HEK293 (cell line): Measurements from ENCODE around the gene SYT13.

Experiments used
- CTCF ChIA-PET: fragments of 350-600 bp; formaldehyde crosslinking; extraction: SDS; loops from one replicate; lab custom pipeline; 2021; ENCODE audit warnings: antibody characterized with exemption; lab: Yijun Ruan, JAX
- POLR2A ChIA-PET: fragments of 300-600 bp; formaldehyde crosslinking; extraction: SDS; loops from one replicate; lab custom pipeline; 2020; ENCODE audit warnings: antibody characterized with exemption, inconsistent platforms; lab: Yijun Ruan, JAX
- H3K27ac ChIP-seq: fragments of 200-500 bp; sonication (Bioruptor generic); 2 replicates; pipeline ENCODE4 v1.5.1; 2014; ENCODE audit warnings: low read depth, low read length, control low read depth, inconsistent platforms; ENCODE audit errors: extremely low read depth
- H3K36me3 ChIP-seq, 2 experiments: fragments of 200-500 bp in 1 of 2; sonication (Bioruptor generic) in 1 of 2; 1 replicate in 1 of 2; 2 replicates in 1 of 2; pipeline ENCODE4 v1.5.1; 2014 to 2017; ENCODE audit warnings: inconsistent platforms in 2 of 2, low read length in 2 of 2; ENCODE audit not compliant: control insufficient read depth in 2 of 2, insufficient read depth in 1 of 2
- H3K4me1 ChIP-seq: fragments of 200-500 bp; sonication (Bioruptor generic); 2 replicates; pipeline ENCODE4 v1.5.1; 2014; ENCODE audit warnings: mild to moderate bottlenecking, low read length, inconsistent platforms; ENCODE audit not compliant: control insufficient read depth, insufficient read depth
- H3K4me3 ChIP-seq: 2 replicates; pipeline ENCODE4 v1.5.1; 2011; ENCODE audit warnings: low read depth, mild to moderate bottlenecking, control low read depth, low read length, moderate library complexity
- H3K9me3 ChIP-seq: fragments of 200-500 bp; sonication (Bioruptor generic); 2 replicates; pipeline ENCODE4 v1.5.1; 2014; ENCODE audit warnings: low read depth, low read length, inconsistent platforms; ENCODE audit not compliant: control insufficient read depth, insufficient read depth
- BCL11B ChIP-seq: fragments of 450-650 bp; formaldehyde crosslinking; IDR thresholded peaks from 2 replicates; pipeline ENCODE4 v1.5.1; 2016; ENCODE audit warnings: low read depth, missing biosample characterization, missing genetic modification characterization
- GFI1B ChIP-seq: fragments of 450-650 bp; formaldehyde crosslinking; IDR thresholded peaks from 2 replicates; pipeline ENCODE4 v1.5.1; 2016; ENCODE audit warnings: missing biosample characterization, missing genetic modification characterization
- GLI2 ChIP-seq: fragments of 450-650 bp; formaldehyde crosslinking; IDR thresholded peaks from 2 replicates; pipeline ENCODE4; 2017; ENCODE audit warnings: missing biosample characterization, missing genetic modification characterization, low read depth, borderline replicate concordance
- HOXA7 ChIP-seq: sonication (generic); formaldehyde crosslinking; IDR thresholded peaks from 2 replicates; pipeline ENCODE4 v1.8.1; 2022; ENCODE audit warnings: missing genetic modification reagents, borderline replicate concordance
- HOXC10 ChIP-seq: sonication (generic); formaldehyde crosslinking; IDR thresholded peaks from 2 replicates; pipeline ENCODE4 v1.8.1; 2023; ENCODE audit warnings: mild to moderate bottlenecking, missing genetic modification reagents
- HOXD13 ChIP-seq: sonication (generic); formaldehyde crosslinking; IDR thresholded peaks from 2 replicates; pipeline ENCODE4 v1.8.0; 2022; ENCODE audit warnings: missing genetic modification reagents, borderline replicate concordance
- INSM2 ChIP-seq: fragments of 450-650 bp; formaldehyde crosslinking; IDR thresholded peaks from 2 replicates; pipeline ENCODE4 v1.5.1; 2016; ENCODE audit warnings: missing biosample characterization, missing genetic modification characterization
- KLF8 ChIP-seq: fragments of 450-650 bp; formaldehyde crosslinking; IDR thresholded peaks from 2 replicates; pipeline ENCODE4 v1.5.1; 2016; ENCODE audit warnings: missing biosample characterization, missing genetic modification characterization
- MYNN ChIP-seq: fragments of 450-650 bp; formaldehyde crosslinking; IDR thresholded peaks from 2 replicates; pipeline ENCODE4 v1.5.1; 2016; ENCODE audit warnings: missing biosample characterization, missing genetic modification characterization, borderline replicate concordance
- MZF1 ChIP-seq: fragments of 450-650 bp; formaldehyde crosslinking; IDR thresholded peaks from 2 replicates; pipeline ENCODE4 v1.5.1; 2017; ENCODE audit warnings: missing biosample characterization, missing genetic modification characterization, borderline replicate concordance
- PRDM1 ChIP-seq: fragments of 450-650 bp; formaldehyde crosslinking; IDR thresholded peaks from 2 replicates; pipeline ENCODE4; 2016; ENCODE audit warnings: missing biosample characterization, missing genetic modification characterization
- RBAK ChIP-seq: fragments of 450-650 bp; formaldehyde crosslinking; IDR thresholded peaks from 2 replicates; pipeline ENCODE4 v1.5.1; 2016; ENCODE audit warnings: missing biosample characterization, missing genetic modification characterization
- SCRT1 ChIP-seq: fragments of 450-650 bp; formaldehyde crosslinking; IDR thresholded peaks from 2 replicates; pipeline ENCODE4 v1.5.1; 2016; ENCODE audit warnings: missing biosample characterization, missing genetic modification characterization, borderline replicate concordance
- SP2 ChIP-seq: fragments of 450-650 bp; formaldehyde crosslinking; IDR thresholded peaks from 2 replicates; pipeline ENCODE4 v1.5.1; 2016; ENCODE audit warnings: missing biosample characterization, missing genetic modification characterization
- ZFP3 ChIP-seq: fragments of 450-650 bp; formaldehyde crosslinking; IDR thresholded peaks from 2 replicates; pipeline ENCODE4 v1.5.1; 2016; ENCODE audit warnings: low read depth, missing biosample characterization, missing genetic modification characterization
- ZFP37 ChIP-seq: fragments of 450-650 bp; formaldehyde crosslinking; IDR thresholded peaks from 2 replicates; pipeline ENCODE4 v1.5.1; 2016; ENCODE audit warnings: missing biosample characterization, missing genetic modification characterization
- ZNF10 ChIP-seq: fragments of 450-650 bp; formaldehyde crosslinking; IDR thresholded peaks from 2 replicates; pipeline ENCODE4 v1.5.1; 2017; ENCODE audit warnings: missing biosample characterization, missing genetic modification characterization
- ZNF121 ChIP-seq: fragments of 450-650 bp; formaldehyde crosslinking; IDR thresholded peaks from 2 replicates; pipeline ENCODE4 v1.5.1; 2016; ENCODE audit warnings: missing biosample characterization, missing genetic modification characterization
- ZNF157 ChIP-seq: fragments of 450-650 bp; formaldehyde crosslinking; IDR thresholded peaks from 2 replicates; pipeline ENCODE4 v1.5.1; 2016; ENCODE audit warnings: missing biosample characterization, missing genetic modification characterization
- ZNF169 ChIP-seq: fragments of 450-650 bp; formaldehyde crosslinking; IDR thresholded peaks from 2 replicates; pipeline ENCODE4 v1.5.1; 2016; ENCODE audit warnings: missing biosample characterization, missing genetic modification characterization
- ZNF19 ChIP-seq: fragments of 450-650 bp; formaldehyde crosslinking; IDR thresholded peaks from 2 replicates; pipeline ENCODE4; 2016; ENCODE audit warnings: missing biosample characterization, missing genetic modification characterization, low read depth
- ZNF211 ChIP-seq: fragments of 450-650 bp; formaldehyde crosslinking; IDR thresholded peaks from 2 replicates; pipeline ENCODE4 v1.5.1; 2016; ENCODE audit warnings: low read depth, missing biosample characterization, missing genetic modification characterization
- ZNF239 ChIP-seq: fragments of 450-650 bp; formaldehyde crosslinking; IDR thresholded peaks from 2 replicates; pipeline ENCODE4 v1.5.1; 2016; ENCODE audit warnings: missing biosample characterization, missing genetic modification characterization
- ZNF280C ChIP-seq: fragments of 450-650 bp; formaldehyde crosslinking; IDR thresholded peaks from 2 replicates; pipeline ENCODE4 v1.5.1; 2016; ENCODE audit warnings: missing biosample characterization, missing genetic modification characterization
- ZNF37A ChIP-seq: fragments of 450-650 bp; IDR thresholded peaks from 2 replicates; pipeline ENCODE4 v1.5.1; 2018; ENCODE audit warnings: missing biosample characterization, missing genetic modification characterization
- ZNF529 ChIP-seq: fragments of 450-650 bp; formaldehyde crosslinking; IDR thresholded peaks from 2 replicates; pipeline ENCODE4 v1.5.1; 2017; ENCODE audit warnings: missing genetic modification characterization, missing biosample characterization; ENCODE audit not compliant: insufficient replicate concordance
- ZNF549 ChIP-seq: fragments of 450-650 bp; IDR thresholded peaks from 2 replicates; pipeline ENCODE4 v1.5.1; 2018; ENCODE audit warnings: missing biosample characterization, missing genetic modification characterization, mild to moderate bottlenecking, inconsistent platforms, moderate library complexity
- ZNF561 ChIP-seq: fragments of 450-650 bp; IDR thresholded peaks from 2 replicates; pipeline ENCODE4 v1.5.1; 2018; ENCODE audit warnings: missing biosample characterization, missing genetic modification characterization, borderline replicate concordance
- ZNF571 ChIP-seq: fragments of 450-650 bp; formaldehyde crosslinking; IDR thresholded peaks from 2 replicates; pipeline ENCODE4 v1.5.0; 2017; ENCODE audit warnings: missing biosample characterization, missing genetic modification characterization
- ZNF623 ChIP-seq: fragments of 450-650 bp; formaldehyde crosslinking; IDR thresholded peaks from 2 replicates; pipeline ENCODE4 v1.5.1; 2016; ENCODE audit warnings: missing biosample characterization, missing genetic modification characterization
- ZNF670 ChIP-seq: fragments of 450-650 bp; formaldehyde crosslinking; IDR thresholded peaks from 2 replicates; pipeline ENCODE4 v1.5.1; 2016; ENCODE audit warnings: missing biosample characterization, missing genetic modification characterization, low read depth
- ZNF837 ChIP-seq: fragments of 450-650 bp; formaldehyde crosslinking; IDR thresholded peaks from 2 replicates; pipeline ENCODE4 v1.5.1; 2016; ENCODE audit warnings: missing biosample characterization, missing genetic modification characterization
- ZXDB ChIP-seq: fragments of 450-650 bp; formaldehyde crosslinking; IDR thresholded peaks from 2 replicates; pipeline ENCODE4 v1.5.1; 2016; ENCODE audit warnings: missing biosample characterization, missing genetic modification characterization
- TF ChIP-seq, protein P1 (sequence below): fragments of 450-650 bp; formaldehyde crosslinking; IDR thresholded peaks from 2 replicates; pipeline ENCODE4 v1.5.0; 2017; ENCODE audit warnings: missing biosample characterization, missing genetic modification characterization, borderline replicate concordance

Gene SYT13

GRCh38 chr11:45289369-45289768 is 3.2 kb upstream of the SYT13 start:
- CTCF ChIA-PET: interaction anchor here (0.7 to 7.3 kb wide), 4 partner anchors 12 to 178 kb away, joined by 3 to 77 read pairs (median 4); no protein-coding TSS in a partner anchor
- no peaks in the 10 kb centered on the region for H3K36me3 ChIP-seq
- TF ChIP-seq ZNF670 (tag by site-specific recombination): no peak
- TF ChIP-seq ZNF121: no peak
- no peak for TF ChIP-seq ZNF623 (tag by site-specific recombination)
- TF ChIP-seq ZNF529 (tag by site-specific recombination): no peak
- TF ChIP-seq ZNF571 (tag by site-specific recombination): no peak
- TF ChIP-seq ZNF37A: no peak
- TF ChIP-seq KLF8 (tag by site-specific recombination): no peak
- TF ChIP-seq, protein P1, sequence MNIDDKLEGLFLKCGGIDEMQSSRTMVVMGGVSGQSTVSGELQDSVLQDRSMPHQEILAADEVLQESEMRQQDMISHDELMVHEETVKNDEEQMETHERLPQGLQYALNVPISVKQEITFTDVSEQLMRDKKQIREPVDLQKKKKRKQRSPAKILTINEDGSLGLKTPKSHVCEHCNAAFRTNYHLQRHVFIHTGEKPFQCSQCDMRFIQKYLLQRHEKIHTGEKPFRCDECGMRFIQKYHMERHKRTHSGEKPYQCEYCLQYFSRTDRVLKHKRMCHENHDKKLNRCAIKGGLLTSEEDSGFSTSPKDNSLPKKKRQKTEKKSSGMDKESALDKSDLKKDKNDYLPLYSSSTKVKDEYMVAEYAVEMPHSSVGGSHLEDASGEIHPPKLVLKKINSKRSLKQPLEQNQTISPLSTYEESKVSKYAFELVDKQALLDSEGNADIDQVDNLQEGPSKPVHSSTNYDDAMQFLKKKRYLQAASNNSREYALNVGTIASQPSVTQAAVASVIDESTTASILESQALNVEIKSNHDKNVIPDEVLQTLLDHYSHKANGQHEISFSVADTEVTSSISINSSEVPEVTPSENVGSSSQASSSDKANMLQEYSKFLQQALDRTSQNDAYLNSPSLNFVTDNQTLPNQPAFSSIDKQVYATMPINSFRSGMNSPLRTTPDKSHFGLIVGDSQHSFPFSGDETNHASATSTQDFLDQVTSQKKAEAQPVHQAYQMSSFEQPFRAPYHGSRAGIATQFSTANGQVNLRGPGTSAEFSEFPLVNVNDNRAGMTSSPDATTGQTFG (tag by site-specific recombination): no peak
- no peak for TF ChIP-seq ZNF239 (tag by site-specific recombination)
- no peak for TF ChIP-seq MYNN (tag by site-specific recombination)
- no peak for TF ChIP-seq PRDM1
- TF ChIP-seq ZNF837: no peak
- TF ChIP-seq GLI2 (tag by site-specific recombination): no peak
- TF ChIP-seq ZNF561: no peak
- TF ChIP-seq HOXA7 (CRISPR knock-in tag): no peak
- TF ChIP-seq ZNF169 (tag by site-specific recombination): no peak
- no peak for TF ChIP-seq ZNF10
- TF ChIP-seq SCRT1 (tag by site-specific recombination): no peak
- no peak for TF ChIP-seq ZXDB (tag by site-specific recombination)
- TF ChIP-seq, all 188 proteins: peak for 0
- Histone ChIP-seq H3K4me1 (no peaks in the 10 kb centered on the region), H3K4me3 (no peak overlapping the region), H3K27ac (no peak overlapping the region), H3K9me3 (no peaks in the 10 kb centered on the region)
- POLR2A ChIA-PET: no interaction called here

- ChIA-PET CTCF (interaction anchor here (0.7 to 7.3 kb wide), 7 partner anchors 11 to 483 kb away, joined by 3 to 77 read pairs (median 6); no protein-coding TSS in a partner anchor), POLR2A (no interaction called here)
- Histone ChIP-seq H3K36me3 (no peaks in the 10 kb centered on the region), H3K4me3 (no peak overlapping the region), H3K27ac (no peak overlapping the region), H3K4me1 (no peaks in the 10 kb centered on the region), H3K9me3 (no peaks in the 10 kb centered on the region)
- TF ChIP-seq HOXD13 (CRISPR knock-in tag) (no peak), ZNF10 (no peak), ZFP3 (tag by site-specific recombination) (no peak), RBAK (tag by site-specific recombination) (no peak), MZF1 (tag by site-specific recombination) (no peak), INSM2 (no peak), ZFP37 (no peak), SP2 (tag by site-specific recombination) (no peak), HOXC10 (CRISPR knock-in tag) (no peak), ZNF19 (tag by site-specific recombination) (no peak), ZNF280C (tag by site-specific recombination) (no peak), ZNF211 (tag by site-specific recombination) (no peak), GFI1B (no peak), ZNF157 (tag by site-specific recombination) (no peak), BCL11B (tag by site-specific recombination) (no peak), ZNF549 (tag by site-specific recombination) (no peak)
Measured at GRCh38 chr11:45288339-45288738, 2.2 kb upstream of the SYT13 start.
